Smooth muscle cell (in vitro differentiated cells): ENCODE measurements around the gene FBXO41. TPM values are rescaled to one million over a fixed set of nuclear protein-coding genes. Genes with fewer than 3 reads are reported as not detected.
A peak's percentile ranks its signal among the peaks of the same experiment; 100 is the strongest.

Experiments used
- DNase-seq: peaks from one replicate; lab custom pipeline; 2025; ENCODE audit not compliant: unreplicated experiment; lab: John Stamatoyannopoulos, UW
- H2AFZ ChIP-seq: fragments of 200-600 bp; sonication (generic); 2 replicates; pipeline ENCODE4 v1.6.0; 2016; ENCODE audit warnings: antibody characterized with exemption, low read depth, mild to moderate bottlenecking
- H3F3A ChIP-seq: fragments of 200-600 bp; sonication (generic); 2 replicates; pipeline ENCODE4 v1.6.0; 2017; ENCODE audit warnings: antibody characterized with exemption, low read depth
- H3K27ac ChIP-seq: fragments of 200-600 bp; sonication (generic); 2 replicates; pipeline ENCODE4 v1.5.1; 2016; ENCODE audit warnings: low read depth, mild to moderate bottlenecking
- H3K27me3 ChIP-seq: fragments of 200-600 bp; sonication (generic); 2 replicates; pipeline ENCODE4 v1.6.1; 2016; ENCODE audit warnings: low read depth, mild to moderate bottlenecking
- H3K36me3 ChIP-seq: fragments of 200-600 bp; sonication (generic); 2 replicates; pipeline ENCODE4 v1.5.1; 2016; ENCODE audit warnings: low read depth
- H3K4me1 ChIP-seq: fragments of 200-600 bp; sonication (generic); 2 replicates; pipeline ENCODE4 v1.5.1; 2016; ENCODE audit warnings: low read depth
- H3K4me2 ChIP-seq: fragments of 200-600 bp; sonication (generic); 2 replicates; pipeline ENCODE4 v1.6.0; 2016; ENCODE audit warnings: mild to moderate bottlenecking
- H3K4me3 ChIP-seq: fragments of 200-600 bp; sonication (generic); 2 replicates; pipeline ENCODE4 v1.5.1; 2016; ENCODE audit warnings: mild to moderate bottlenecking
- H3K79me2 ChIP-seq: fragments of 200-600 bp; sonication (generic); 2 replicates; pipeline ENCODE4 v1.6.0; 2016; ENCODE audit warnings: low read depth, mild to moderate bottlenecking
- H3K9ac ChIP-seq: fragments of 200-600 bp; sonication (generic); 2 replicates; pipeline ENCODE4 v1.6.0; 2016; ENCODE audit warnings: low read depth
- H3K9me3 ChIP-seq: fragments of 200-600 bp; sonication (generic); replicated peaks from 2 replicates; pipeline ENCODE4 v1.5.1; 2016; ENCODE audit warnings: low read depth
- H4K20me1 ChIP-seq: fragments of 200-600 bp; sonication (generic); 2 replicates; pipeline ENCODE4 v1.6.0; 2016; ENCODE audit warnings: low read depth
- CTCF ChIP-seq: fragments of 200-600 bp; sonication (generic); IDR thresholded peaks from 2 replicates; pipeline ENCODE4 v1.5.1; 2017; ENCODE audit warnings: borderline replicate concordance, mild to moderate bottlenecking, antibody characterized with exemption; ENCODE audit not compliant: insufficient read depth, poor library complexity, severe bottlenecking
- WGBS: methylation state at CpG from one replicate; pipeline ENCODE4 v1.1.7; 2016; ENCODE audit warnings: low lambda C conversion rate; 5-methylcytosine and 5-hydroxymethylcytosine counted together
- polyA plus RNA-seq: library from polyadenylated mRNA; unstranded; fragments of >200 nt; fragmentation: Nextera tagmentation; extraction: Ambion mirVana; gene quantifications from 2 replicates; pipeline ENCODE4 v1.2.1, GENCODE V29; 2016
- total RNA-seq: library from RNA; depleted of rRNA; stranded (reverse); fragments of >200 nt; gene quantifications from 2 replicates; pipeline ENCODE4 v1.2.3, GENCODE V29; 2014

The FBXO41 gene
- 1.2 and 2.4 TPM in 2 replicates for total RNA-seq
- 1.00 and 3.0 TPM in 2 replicates for polyA plus RNA-seq

GRCh38 chr2:73284296-73285158 lies at the start of gene FBXO41:
FBXO41 (minus strand) TSS chr2:73284478; CDS start chr2:73269630, 14,848 bp downstream.
- H3K9ac ChIP-seq = no peak within 1 kb of the TSS
- no peaks in the 10 kb centered on the region for H3K9me3 ChIP-seq
- peak within 1 kb of the TSS; percentile 95 for H2AFZ ChIP-seq
- no peak for TF ChIP-seq CTCF
- 2% methylated on average over 34 of the region's 69 CpGs for WGBS
- no peaks in the 10 kb centered on the region for H3K36me3 ChIP-seq
- H3K4me3 ChIP-seq = peak within 1 kb of the TSS; percentile 86
- H3K79me2 ChIP-seq = no peaks in the 10 kb centered on the region
- H3K4me1 ChIP-seq = no peaks in the 10 kb centered on the region
- no peak within 1 kb of the TSS for H3K27ac ChIP-seq
- DNase-seq = no peak
- H3F3A ChIP-seq = no peaks in the 10 kb centered on the region
- H3K27me3 ChIP-seq = peaks cover 51% of the 10 kb centered on the region
- no peaks in the 10 kb centered on the region for H4K20me1 ChIP-seq
- peak within 1 kb of the TSS; percentile 98 for H3K4me2 ChIP-seq

GRCh38 chr2:73334045-73334444 lies 49.8 kb upstream of the FBXO41 start:
- Histone ChIP-seq H3F3A (no peaks in the 10 kb centered on the region), H3K27me3 (peaks cover 12% of the 10 kb centered on the region), H3K9ac (no peak overlapping the region), H3K9me3 (no peaks in the 10 kb centered on the region), H3K79me2 (no peaks in the 10 kb centered on the region), H3K4me2 (no peak overlapping the region), H3K27ac (no peak overlapping the region), H3K36me3 (no peaks in the 10 kb centered on the region), H3K4me1 (no peaks in the 10 kb centered on the region), H3K4me3 (no peak overlapping the region), H4K20me1 (no peaks in the 10 kb centered on the region), H2AFZ (no peak overlapping the region)
- TF ChIP-seq CTCF = no peak
- WGBS = 62% methylated on average over 2 of the region's 2 CpGs
- DNase-seq = no peak

GRCh38 chr2:73333564-73333963 lies 49.3 kb upstream of the FBXO41 start:
- H3K27me3 ChIP-seq = peaks cover 12% of the 10 kb centered on the region
- no peaks in the 10 kb centered on the region for H3K9me3 ChIP-seq
- H3K9ac ChIP-seq = no peak overlapping the region
- H3K36me3 ChIP-seq = no peaks in the 10 kb centered on the region
- no peak overlapping the region for H2AFZ ChIP-seq
- H4K20me1 ChIP-seq = no peaks in the 10 kb centered on the region
- no peak overlapping the region for H3K27ac ChIP-seq
- no peaks in the 10 kb centered on the region for H3K79me2 ChIP-seq
- DNase-seq = no peak
- no peak for TF ChIP-seq CTCF
- H3K4me3 ChIP-seq = no peak overlapping the region
- H3K4me1 ChIP-seq = no peaks in the 10 kb centered on the region
- H3K4me2 ChIP-seq = no peak overlapping the region
- H3F3A ChIP-seq = no peaks in the 10 kb centered on the region

- no peak overlapping the region for H3K9ac ChIP-seq
- H3K27me3 ChIP-seq = peaks cover 50% of the 10 kb centered on the region
- no peak overlapping the region for H3K4me2 ChIP-seq
- H3K36me3 ChIP-seq = no peaks in the 10 kb centered on the region
- H3K79me2 ChIP-seq = no peaks in the 10 kb centered on the region
- no peaks in the 10 kb centered on the region for H3K4me1 ChIP-seq
- no peaks in the 10 kb centered on the region for H3F3A ChIP-seq
- 72% methylated on average over 13 of the region's 13 CpGs for WGBS
- no peaks in the 10 kb centered on the region for H4K20me1 ChIP-seq
- H2AFZ ChIP-seq = no peak overlapping the region
- no peak overlapping the region for H3K4me3 ChIP-seq
- no peak overlapping the region for H3K27ac ChIP-seq
- no peaks in the 10 kb centered on the region for H3K9me3 ChIP-seq
- no peak for DNase-seq
- no peak for TF ChIP-seq CTCF
Observed at GRCh38 chr2:73324126-73324725, 39.9 kb upstream of the FBXO41 start.
